Esophagus squamous epithelium (tissue), 4 donors: Measurements from ENCODE around the gene IRF2.

Experiments
- POLR2A ChIP-seq, 4 donors: fragments of 450-650 bp; IDR thresholded peaks; one replicate each; pipeline ENCODE4 v1.6.1; 2017; ENCODE audit warnings: antibody characterized with exemption in 4 of 4, mild to moderate bottlenecking in 4 of 4, moderate library complexity in 3 of 4
- TF ChIP-seq, protein P1 (sequence below), 6 experiments: fragments of 450-650 bp in 4 of 6; fragments of 200-600 bp in 2 of 6; sonication (generic) in 2 of 6; IDR thresholded peaks; one replicate each; pipeline ENCODE4 v1.5.1; 2016 to 2019; ENCODE audit warnings: antibody characterized with exemption in 6 of 6, mild to moderate bottlenecking in 4 of 6, moderate library complexity in 4 of 6

DNA sequence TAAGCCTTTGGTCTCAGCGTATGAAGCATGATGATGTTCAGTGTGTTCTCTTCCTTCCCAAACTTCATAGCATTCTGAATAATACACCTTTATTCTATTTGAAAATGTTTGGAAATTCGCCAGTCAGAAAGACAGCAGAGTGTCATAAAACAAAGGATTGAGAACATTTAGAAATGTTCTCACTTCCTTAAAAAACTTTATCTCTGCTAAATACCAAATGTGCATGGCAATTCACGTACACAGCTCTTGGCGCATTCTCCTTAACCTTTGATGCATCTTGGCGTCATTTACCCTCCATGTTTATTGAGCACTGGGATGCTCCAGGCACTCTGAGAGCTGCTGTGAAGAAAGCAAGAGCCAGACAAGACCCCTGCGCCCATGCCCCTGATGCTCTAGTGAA, 7.2 kb upstream of the IRF2 start:
- TF ChIP-seq, protein P1, sequence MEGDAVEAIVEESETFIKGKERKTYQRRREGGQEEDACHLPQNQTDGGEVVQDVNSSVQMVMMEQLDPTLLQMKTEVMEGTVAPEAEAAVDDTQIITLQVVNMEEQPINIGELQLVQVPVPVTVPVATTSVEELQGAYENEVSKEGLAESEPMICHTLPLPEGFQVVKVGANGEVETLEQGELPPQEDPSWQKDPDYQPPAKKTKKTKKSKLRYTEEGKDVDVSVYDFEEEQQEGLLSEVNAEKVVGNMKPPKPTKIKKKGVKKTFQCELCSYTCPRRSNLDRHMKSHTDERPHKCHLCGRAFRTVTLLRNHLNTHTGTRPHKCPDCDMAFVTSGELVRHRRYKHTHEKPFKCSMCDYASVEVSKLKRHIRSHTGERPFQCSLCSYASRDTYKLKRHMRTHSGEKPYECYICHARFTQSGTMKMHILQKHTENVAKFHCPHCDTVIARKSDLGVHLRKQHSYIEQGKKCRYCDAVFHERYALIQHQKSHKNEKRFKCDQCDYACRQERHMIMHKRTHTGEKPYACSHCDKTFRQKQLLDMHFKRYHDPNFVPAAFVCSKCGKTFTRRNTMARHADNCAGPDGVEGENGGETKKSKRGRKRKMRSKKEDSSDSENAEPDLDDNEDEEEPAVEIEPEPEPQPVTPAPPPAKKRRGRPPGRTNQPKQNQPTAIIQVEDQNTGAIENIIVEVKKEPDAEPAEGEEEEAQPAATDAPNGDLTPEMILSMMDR (IDR thresholded peaks at IDR 0.05), result no peak
- no peak for TF ChIP-seq POLR2A (IDR thresholded peaks at IDR 0.05)
